GM19324 (cell line): ENCODE measurements around the gene SMIM22.

Experiments
- ATAC-seq: cut with Tn5 transposase; IDR thresholded peaks from one replicate; pipeline ENCODE4 v1.9.1; 2021; ENCODE audit warnings: mild to moderate bottlenecking, moderate library complexity; ENCODE audit not compliant: unreplicated experiment, low FRiP score

SMIM22 gene

GRCh38 chr16:4792951-4793513, 2.1 kb upstream of the SMIM22 start:
- ATAC-seq: no peak

- no peak for ATAC-seq
Observed at GRCh38 chr16:4795828-4796572, 831 bp downstream of the SMIM22 start.

- no peak for ATAC-seq
Observed at GRCh38 chr16:4796982-4797804, 2.0 kb downstream of the SMIM22 start.

- ATAC-seq: no peak
Observed at GRCh38 chr16:4797805-4798252, 2.7 kb downstream of the SMIM22 start.

GRCh38 chr16:4798456-4798855, 3.3 kb downstream of the SMIM22 start:
- no peak for ATAC-seq

GRCh38 chr16:4799171-4799855, 4.1 kb downstream of the SMIM22 start:
- no peak for ATAC-seq

GRCh38 chr16:4800290-4801041, 5.3 kb downstream of the SMIM22 start:
- ATAC-seq: no peak

GRCh38 chr16:4801051-4801961, 6.1 kb downstream of the SMIM22 start:
- ATAC-seq: no peak

- peak; percentile 67 for ATAC-seq
Observed at GRCh38 chr16:4801962-4802658, 6.9 kb downstream of the SMIM22 start, which contains the start of gene ROGDI. Gene ROGDI, minus strand, starts transcription at chr16:4802633. Its CDS starts 62 bp downstream, at chr16:4802571.

GRCh38 chr16:4802659-4803287, 7.6 kb downstream of the SMIM22 start:
- peak; percentile 94 for ATAC-seq

GRCh38 chr16:4803401-4803844, 8.3 kb downstream of the SMIM22 start:
- no peak for ATAC-seq

GRCh38 chr16:4803898-4804762, 9.0 kb downstream of the SMIM22 start:
- no peak for ATAC-seq

GRCh38 chr16:4805231-4805630, 10.1 kb downstream of the SMIM22 start:
- no peak for ATAC-seq

- no peak for ATAC-seq
Observed at GRCh38 chr16:4806280-4806679, 11.1 kb downstream of the SMIM22 start.

- no peak for ATAC-seq
Observed at GRCh38 chr16:4811242-4811641, 16.1 kb downstream of the SMIM22 start.

- no peak for ATAC-seq
Observed at GRCh38 chr16:4811773-4812172, 16.6 kb downstream of the SMIM22 start.
